GM12878 (cell line): ENCODE measurements around the gene OGFR. TPM values are rescaled to one million over a fixed set of nuclear protein-coding genes. Genes with fewer than 3 reads are reported as not detected.

Experiments used
- ATAC-seq: fragments of 200-7000 bp; cut with Tn5 transposase; 3 replicates; pipeline ENCODE4 v1.9.1; 2020; ENCODE audit warnings: mild to moderate bottlenecking, moderate library complexity
- BruUV-seq: library from RNA; stranded (reverse); fragments of 400-500 nt; replicated peaks from 2 replicates; lab custom pipeline; 2021; lab: Mats Ljungman, UMichigan
- CTCF ChIA-PET: fragments of 300-600 bp; sonication (Branson Sonifier 250); formaldehyde crosslinking; extraction: SDS; loops from one replicate; lab custom pipeline; 2021; ENCODE audit warnings: inconsistent platforms; lab: Yijun Ruan, JAX
- POLR2A ChIA-PET: fragments of 350-600 bp; formaldehyde crosslinking; extraction: SDS; loops from one replicate; lab custom pipeline; 2021; ENCODE audit warnings: inconsistent platforms; lab: Charles Lee
- RAD21 ChIA-PET: fragments of 300-600 bp; sonication (Branson Sonifier 250); formaldehyde crosslinking; loops from one replicate; lab custom pipeline; 2023; ENCODE audit warnings: antibody characterized with exemption; ENCODE audit not compliant: unreplicated experiment; lab: Charles Lee
- SMC1A ChIA-PET: fragments of 300-600 bp; sonication (Branson Sonifier 250); formaldehyde crosslinking; loops from one replicate; lab custom pipeline; 2023; ENCODE audit not compliant: unreplicated experiment, uncharacterized antibody; lab: Charles Lee
- DNase-seq: peaks from one replicate; pipeline ENCODE4 v3.0.0-alpha.2; 2011; ENCODE audit warnings: low read depth, low spot score
- FAIRE-seq: peaks from 3 replicates; lab custom pipeline; 2011; peaks lifted over from hg19 to GRCh38; lab: Jason Lieb, UNC
- H2AFZ ChIP-seq: 2 replicates; pipeline ENCODE4 v1.6.0; 2011; ENCODE audit warnings: low read depth, low read length, control low read depth; ENCODE audit not compliant: control insufficient read depth
- H3K27ac ChIP-seq: 2 replicates; pipeline ENCODE4 v1.5.1; 2011; ENCODE audit warnings: control low read depth; ENCODE audit not compliant: control insufficient read depth, insufficient read depth
- H3K27me3 ChIP-seq, 2 experiments: replicated peaks in 1 of 2; 2 replicates each; pipeline versions ENCODE4 v1.6.0 to v1.6.1; 2011; ENCODE audit warnings: low read length in 1 of 2; ENCODE audit not compliant: control insufficient read depth in 2 of 2, insufficient read depth in 2 of 2
- H3K36me3 ChIP-seq, 2 experiments: 2 replicates each; pipeline ENCODE4 v1.5.1; 2011; ENCODE audit warnings: low read length in 1 of 2; ENCODE audit not compliant: control insufficient read depth in 2 of 2, insufficient read depth in 2 of 2
- H3K4me1 ChIP-seq: 2 replicates; pipeline ENCODE4 v1.6.1; 2011; ENCODE audit warnings: mild to moderate bottlenecking, low read length, moderate library complexity, mixed read lengths; ENCODE audit not compliant: control insufficient read depth, insufficient read depth
- H3K4me2 ChIP-seq: 2 replicates; pipeline ENCODE4 v1.6.0; 2011; ENCODE audit warnings: control low read depth; ENCODE audit not compliant: control insufficient read depth, insufficient read depth
- H3K4me3 ChIP-seq: fragments of 200-600 bp; sonication (generic); 2 replicates; pipeline ENCODE4 v1.5.1; 2016
- H3K79me2 ChIP-seq: 2 replicates; pipeline ENCODE4 v1.6.0; 2011; ENCODE audit warnings: low read length; ENCODE audit not compliant: control insufficient read depth, insufficient read depth
- H3K9ac ChIP-seq: 2 replicates; pipeline ENCODE4 v1.8.0; 2011; ENCODE audit warnings: low read length, control low read depth, mixed read lengths; ENCODE audit not compliant: control insufficient read depth, insufficient read depth
- H3K9me3 ChIP-seq: replicated peaks from 3 replicates; pipeline ENCODE4 v1.5.1; 2011; ENCODE audit warnings: mild to moderate bottlenecking, low read length; ENCODE audit not compliant: control insufficient read depth, insufficient read depth
- H4K20me1 ChIP-seq: 2 replicates; pipeline ENCODE4 v1.6.0; 2011; ENCODE audit not compliant: control insufficient read depth, insufficient read depth
- ATF3 ChIP-seq: IDR thresholded peaks from 2 replicates; pipeline ENCODE4 v1.6.1; 2011; ENCODE audit warnings: low read depth, mild to moderate bottlenecking, low read length, moderate library complexity, borderline replicate concordance; ENCODE audit errors: extremely low read depth
- BRCA1 ChIP-seq: IDR thresholded peaks from 2 replicates; pipeline ENCODE4 v1.6.1; 2011; ENCODE audit warnings: low read depth, low read length, improper control_type of control experiment
- CTCF ChIP-seq, 3 experiments: IDR thresholded peaks in 2 of 3; conservative IDR thresholded peaks in 1 of 3; 2 replicates each; pipeline ENCODE4 v1.5.1; 2011; ENCODE audit warnings: low read depth in 3 of 3, low read length in 3 of 3, mild to moderate bottlenecking in 3 of 3, control low read depth in 2 of 3, moderate library complexity in 2 of 3, inconsistent platforms in 1 of 3, mixed read lengths in 1 of 3; ENCODE audit not compliant: control insufficient read depth in 2 of 3, insufficient read depth in 1 of 3; ENCODE audit errors: extremely low read depth in 1 of 3
- EZH2 ChIP-seq: IDR thresholded peaks from 2 replicates; pipeline ENCODE4 v1.6.1; 2012; ENCODE audit warnings: low read depth, mild to moderate bottlenecking, control low read depth, inconsistent platforms, low read length, borderline replicate concordance; ENCODE audit not compliant: control insufficient read depth
- HCFC1 ChIP-seq: fragments of 150-350 bp; IDR thresholded peaks from 2 replicates; pipeline ENCODE4 v1.6.1; 2014; ENCODE audit warnings: low read length
- HDGF ChIP-seq: fragments of 450-650 bp; IDR thresholded peaks from 2 replicates; pipeline ENCODE4 v1.6.1; 2016; ENCODE audit warnings: antibody characterized with exemption
- LARP7 ChIP-seq: fragments of 450-650 bp; IDR thresholded peaks from 2 replicates; pipeline ENCODE4 v1.6.1; 2017; ENCODE audit warnings: mild to moderate bottlenecking
- NFIC ChIP-seq: IDR thresholded peaks from 2 replicates; pipeline ENCODE4 v1.6.1; 2012; ENCODE audit warnings: low read depth, mild to moderate bottlenecking, inconsistent platforms, low read length, moderate library complexity
- NKRF ChIP-seq: fragments of 450-650 bp; conservative IDR thresholded peaks from 2 replicates; pipeline ENCODE4 v1.6.1; 2017; ENCODE audit warnings: mild to moderate bottlenecking, moderate library complexity
- NR2C1 ChIP-seq: fragments of 450-650 bp; IDR thresholded peaks from 2 replicates; pipeline ENCODE4 v1.6.1; 2017; ENCODE audit warnings: antibody characterized with exemption, mild to moderate bottlenecking, moderate library complexity
- POLR2AphosphoS2 ChIP-seq: IDR thresholded peaks from 2 replicates; pipeline ENCODE4 v1.6.1; 2011; ENCODE audit warnings: low read depth, mild to moderate bottlenecking, low read length, improper control_type of control experiment, moderate library complexity
- TCF12 ChIP-seq: IDR thresholded peaks from 2 replicates; pipeline ENCODE4 v1.6.1; 2011; ENCODE audit warnings: low read depth, mild to moderate bottlenecking, low read length
- ZBTB40 ChIP-seq: fragments of 450-650 bp; IDR thresholded peaks from 2 replicates; pipeline ENCODE4 v1.6.1; 2016; ENCODE audit warnings: mild to moderate bottlenecking, moderate library complexity, borderline replicate concordance
- ZNF622 ChIP-seq: fragments of 450-650 bp; IDR thresholded peaks from 2 replicates; pipeline ENCODE4 v1.6.1; 2017; ENCODE audit warnings: mild to moderate bottlenecking, inconsistent platforms
- WGBS: methylation state at CpG from one replicate; pipeline ENCODE4 v1.1.6; 2016; ENCODE audit warnings: low lambda C conversion rate; ENCODE audit not compliant: insufficient replicate concordance, insufficient coverage; ENCODE audit errors: missing lambda C conversion rate; 5-methylcytosine and 5-hydroxymethylcytosine counted together
- in situ Hi-C: fragments of 300-500 bp; cut with MboI; formaldehyde crosslinking; loops from 9 replicates; pipeline ENCODE4 v1.14.3; 2018; ENCODE audit warnings: mixed read lengths
- intact Hi-C: fragments of 100-400 bp; cut with micrococcal nuclease; formaldehyde crosslinking; loops from one replicate; pipeline ENCODE4 v1.14.2; 2022; ENCODE audit not compliant: unreplicated experiment
- polyA plus RNA-seq, 11 experiments: library from polyadenylated mRNA; depleted of rRNA in 4 of 11; unstranded in 6 of 11; stranded (reverse) in 5 of 11; fragments of >200 nt; fragmentation: Nextera tagmentation in 4 of 11; fragmentation: Illumina TruSeq in 1 of 11; extraction: Ambion mirVana in 4 of 11; extraction: Trizol in 1 of 11; gene quantifications; 1 replicate in 1 of 11; 2 replicates in 10 of 11; pipeline versions ENCODE4 v1.2.1 to v1.2.3, GENCODE V29; 2011 to 2016; ENCODE audit warnings: inconsistent platforms in 2 of 11, missing spikeins in 2 of 11, low read depth in 1 of 11
- total RNA-seq, 4 experiments: library from RNA; depleted of rRNA in 3 of 4; stranded (reverse); fragments of >200 nt in 3 of 4; fragmentation: Illumina TruSeq in 1 of 4; extraction: Trizol in 1 of 4; gene quantifications; 2 replicates each; pipeline versions ENCODE4 v1.2.1 to v1.2.3, GENCODE V29; 2013 to 2021

OGFR gene
- total and polyA plus RNA-seq, 10 of the 15 experiments (the other 5 are each of a cell fraction or from before 2014, with no cell fraction given): 0.72 to 62.1 (median 27.3) TPM

- H3K9ac ChIP-seq: no peak overlapping the region
- ChIA-PET SMC1A (interaction anchor here (0.8 kb wide), 1 partner anchor 534 kb away, joined by 3 read pairs; no protein-coding TSS in a partner anchor), CTCF (interaction anchor here (1.3 to 2.4 kb wide), 3 partner anchors 13 to 400 kb away, joined by 5 to 12 read pairs (median 7); no protein-coding TSS in a partner anchor), RAD21 (interaction anchor here (0.7 kb wide), 1 partner anchor 311 kb away, joined by 3 read pairs; no protein-coding TSS in a partner anchor), POLR2A (interaction anchor here (0.6 kb wide), 1 partner anchor 9 kb away, joined by 4 read pairs; no protein-coding TSS in a partner anchor)
- H3K27ac ChIP-seq: no peak overlapping the region
- intact Hi-C loops (loop anchor here (5.0 kb wide), 2 partner anchors 157 to 307 kb away; no protein-coding TSS in a partner anchor), in situ Hi-C loops (no loop called here)
- H2AFZ ChIP-seq: no peak overlapping the region
- ATAC-seq (no peak), FAIRE-seq (no peak), DNase-seq (no peak)
- H3K36me3 ChIP-seq: peaks cover 12 to 35% of the 10 kb centered on the region in 2 experiments; a peak in 3 of 4 replicates
- H3K4me2 ChIP-seq: no peak overlapping the region
- H3K27me3 ChIP-seq: no peaks in the 10 kb centered on the region
- peaks cover 14% of the 10 kb centered on the region for H3K4me1 ChIP-seq
- 93% methylated on average over 24 of the region's 24 CpGs for WGBS
- H3K4me3 ChIP-seq: no peak overlapping the region
- H3K79me2 ChIP-seq: peaks cover 25% of the 10 kb centered on the region
- BruUV-seq: no TSS peak
- no peaks in the 10 kb centered on the region for H3K9me3 ChIP-seq
- H4K20me1 ChIP-seq: no peaks in the 10 kb centered on the region
- TF ChIP-seq NFIC: no peak
- no peak for TF ChIP-seq NR2C1
- no peak for TF ChIP-seq HCFC1
- TF ChIP-seq ZNF622: no peak
- TF ChIP-seq EZH2: no peak
- no peak for TF ChIP-seq POLR2AphosphoS2
- TF ChIP-seq CTCF (IDR thresholded peaks at IDR 0.05 in 2 of 3, conservative IDR thresholded peaks at IDR 0.05 in 1 of 3; ENCODE audit: control insufficient read depth in 2 of 3, extremely low read depth in 1 of 3, insufficient read depth in 1 of 3, low read depth in 3 of 3, low read length in 3 of 3): no peak
- no peak for TF ChIP-seq BRCA1
- TF ChIP-seq NKRF: no peak
- TF ChIP-seq ATF3: no peak
- TF ChIP-seq ZBTB40: no peak
- TF ChIP-seq TCF12: no peak
- no peak for TF ChIP-seq LARP7
- TF ChIP-seq HDGF: no peak
Measured at GRCh38 chr20:62809530-62810428, 5.1 kb downstream of the OGFR start.
